DOHH2 (cell line): ENCODE data around the gene CDC42EP3.

Experiments used
- H3F3A ChIP-seq: fragments of 200-600 bp; sonication (generic), shearing (Covaris generic); 2 replicates; pipeline ENCODE4 v1.6.0; 2016; ENCODE audit warnings: antibody characterized with exemption, mild to moderate bottlenecking; ENCODE audit not compliant: control insufficient read depth, insufficient read depth
- H3K27ac ChIP-seq: fragments of 200-600 bp; sonication (generic); 2 replicates; pipeline ENCODE4 v1.5.1; 2014; ENCODE audit warnings: low read depth, mild to moderate bottlenecking, low read length, moderate library complexity
- H3K27me3 ChIP-seq: fragments of 200-600 bp; sonication (generic); 2 replicates; pipeline ENCODE4 v1.6.1; 2014; ENCODE audit warnings: mild to moderate bottlenecking, low read length, mixed read lengths; ENCODE audit not compliant: control insufficient read depth
- H3K36me3 ChIP-seq: fragments of 200-600 bp; sonication (generic); 2 replicates; pipeline ENCODE4 v1.6.1; 2014; ENCODE audit warnings: mild to moderate bottlenecking, low read length, moderate library complexity, mixed read lengths; ENCODE audit not compliant: control insufficient read depth
- H3K4me1 ChIP-seq: fragments of 200-600 bp; sonication (generic); 2 replicates; pipeline ENCODE4 v1.6.1; 2014; ENCODE audit warnings: mild to moderate bottlenecking, low read length, mixed read lengths; ENCODE audit not compliant: control insufficient read depth
- H3K4me2 ChIP-seq: fragments of 200-600 bp; sonication (generic); 2 replicates; pipeline ENCODE4 v1.6.0; 2014; ENCODE audit warnings: mild to moderate bottlenecking, low read length, moderate library complexity
- H3K4me3 ChIP-seq: fragments of 200-600 bp; sonication (generic); 2 replicates; pipeline ENCODE4 v1.5.1; 2014; ENCODE audit warnings: mild to moderate bottlenecking, low read length, mixed read lengths
- H3K79me2 ChIP-seq: fragments of 200-600 bp; sonication (generic); 2 replicates; pipeline ENCODE4 v1.6.1; 2014; ENCODE audit warnings: mild to moderate bottlenecking, low read length, mixed read lengths; ENCODE audit not compliant: control insufficient read depth
- H3K9me2 ChIP-seq: fragments of 200-600 bp; sonication (generic); replicated peaks from 2 replicates; pipeline ENCODE4 v1.6.1; 2014; ENCODE audit warnings: mild to moderate bottlenecking, low read length, mixed read lengths; ENCODE audit not compliant: control insufficient read depth
- H3K9me3 ChIP-seq: fragments of 200-600 bp; sonication (generic); 2 replicates; pipeline ENCODE4 v1.6.1; 2014; ENCODE audit warnings: antibody characterized with exemption, low read length, mixed read lengths; ENCODE audit not compliant: control insufficient read depth, insufficient read depth
- H4K20me1 ChIP-seq: fragments of 200-600 bp; sonication (generic); 2 replicates; pipeline ENCODE4 v1.6.0; 2014; ENCODE audit warnings: low read depth, mild to moderate bottlenecking, antibody characterized with exemption, low read length, moderate library complexity; ENCODE audit not compliant: control insufficient read depth, insufficient read depth
- CTCF ChIP-seq: fragments of 200-600 bp; sonication (generic); IDR thresholded peaks from one replicate; pipeline ENCODE4 v1.5.1; 2014; ENCODE audit warnings: antibody characterized with exemption, mild to moderate bottlenecking, low read depth, low read length; ENCODE audit not compliant: poor library complexity, severe bottlenecking
- EZH2phosphoT487 ChIP-seq: fragments of 200-600 bp; sonication (generic); IDR thresholded peaks from 2 replicates; pipeline ENCODE4 v1.6.1; 2017; ENCODE audit warnings: borderline replicate concordance, mild to moderate bottlenecking, antibody characterized with exemption, low read length, moderate library complexity, mixed read lengths

Gene CDC42EP3

DNA sequence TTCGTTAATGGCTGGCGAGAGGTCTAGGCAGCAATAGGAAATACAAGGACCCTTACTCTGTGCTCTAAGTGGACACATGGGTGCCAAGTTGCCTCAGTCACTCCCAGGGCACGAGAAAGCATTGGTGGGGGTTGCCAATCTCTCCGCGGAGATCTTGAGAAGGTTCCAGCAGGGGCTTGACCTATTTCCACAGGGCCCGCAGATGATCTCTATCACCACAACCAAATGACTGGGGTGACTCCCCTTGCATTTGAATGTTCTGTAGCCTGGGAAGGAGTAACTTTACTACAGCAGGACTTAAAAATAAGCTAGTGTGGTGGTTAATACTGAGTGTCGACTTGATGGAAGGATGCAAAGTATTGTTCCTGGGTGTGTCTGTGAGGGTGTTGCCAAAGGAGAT is 8.1 kb downstream of the CDC42EP3 start:
- H3K27me3 ChIP-seq = peaks cover 68% of the 10 kb centered on the region
- no peaks in the 10 kb centered on the region for H3K4me1 ChIP-seq
- no peak overlapping the region for H3K4me2 ChIP-seq
- H3K9me2 ChIP-seq = no peaks in the 10 kb centered on the region
- H3K27ac ChIP-seq = no peak overlapping the region
- no peak overlapping the region for H3K4me3 ChIP-seq
- H3K79me2 ChIP-seq = no peaks in the 10 kb centered on the region
- no peaks in the 10 kb centered on the region for H4K20me1 ChIP-seq
- H3F3A ChIP-seq = no peaks in the 10 kb centered on the region
- H3K36me3 ChIP-seq = no peaks in the 10 kb centered on the region
- TF ChIP-seq CTCF = no peak
- TF ChIP-seq EZH2phosphoT487 = no peak
- no peaks in the 10 kb centered on the region for H3K9me3 ChIP-seq

DNA sequence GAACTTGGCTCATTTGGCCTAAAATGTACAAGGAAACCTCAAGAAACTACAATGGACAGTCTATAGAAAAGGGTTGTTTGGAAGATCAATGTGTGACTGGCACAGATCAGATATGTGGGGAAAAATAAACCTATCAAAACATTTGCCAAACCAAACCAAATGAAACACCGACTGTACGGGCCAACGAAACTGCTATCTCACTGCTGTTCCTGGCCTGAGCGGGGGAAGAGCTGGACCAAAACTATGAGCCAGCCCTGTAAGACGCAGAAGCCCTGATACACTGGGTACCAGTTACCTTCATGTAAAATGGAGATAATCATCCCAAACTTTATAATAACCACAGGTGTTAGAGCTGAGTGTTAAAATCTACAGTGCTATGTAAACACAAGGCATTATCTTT is 11.7 kb downstream of the CDC42EP3 start:
- peaks cover 33% of the 10 kb centered on the region for H3K4me1 ChIP-seq
- peaks cover 13% of the 10 kb centered on the region for H3F3A ChIP-seq
- H3K9me3 ChIP-seq = no peaks in the 10 kb centered on the region
- H3K4me3 ChIP-seq = no peak overlapping the region
- H3K4me2 ChIP-seq = no peak overlapping the region
- no peaks in the 10 kb centered on the region for H3K36me3 ChIP-seq
- H3K27me3 ChIP-seq = peaks cover 46% of the 10 kb centered on the region
- no peak for TF ChIP-seq EZH2phosphoT487
- TF ChIP-seq CTCF = no peak
- H4K20me1 ChIP-seq = no peaks in the 10 kb centered on the region
- H3K9me2 ChIP-seq = no peaks in the 10 kb centered on the region
- H3K79me2 ChIP-seq = no peaks in the 10 kb centered on the region
- H3K27ac ChIP-seq = no peak overlapping the region

DNA sequence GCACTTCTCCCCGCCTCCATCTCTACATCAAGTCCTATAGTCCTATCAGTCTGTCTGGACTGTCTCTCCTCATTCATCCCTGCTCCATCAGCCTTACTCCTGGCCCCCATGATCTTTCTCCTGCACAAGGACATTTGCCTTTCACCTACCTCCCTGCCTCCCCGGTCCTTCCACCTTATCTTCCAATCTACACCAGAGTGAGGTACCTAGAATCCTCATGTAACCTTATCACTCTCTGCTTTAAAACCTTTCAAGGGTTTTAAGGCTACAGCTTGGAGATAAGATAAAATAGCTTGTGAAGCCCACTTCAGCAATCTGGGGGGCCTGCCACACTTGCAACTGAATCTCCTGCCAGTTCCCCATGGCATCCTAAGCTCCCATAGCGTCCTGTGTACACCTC is 12.8 kb downstream of the CDC42EP3 start:
- H3K27me3 ChIP-seq = peaks cover 41% of the 10 kb centered on the region
- H3K79me2 ChIP-seq = no peaks in the 10 kb centered on the region
- peaks cover 43% of the 10 kb centered on the region for H3K4me1 ChIP-seq
- TF ChIP-seq EZH2phosphoT487 (no peak), CTCF (no peak)
- H3K27ac ChIP-seq = no peak overlapping the region
- H3K4me3 ChIP-seq = no peak overlapping the region
- no peaks in the 10 kb centered on the region for H4K20me1 ChIP-seq
- peaks cover 18% of the 10 kb centered on the region for H3F3A ChIP-seq
- H3K9me2 ChIP-seq = no peaks in the 10 kb centered on the region
- no peaks in the 10 kb centered on the region for H3K36me3 ChIP-seq
- H3K9me3 ChIP-seq = no peaks in the 10 kb centered on the region
- H3K4me2 ChIP-seq = no peak overlapping the region

GRCh38 chr2:37657471-37657870 is 14.0 kb downstream of the CDC42EP3 start:
- Histone ChIP-seq H3F3A (peaks cover 26% of the 10 kb centered on the region), H3K36me3 (no peaks in the 10 kb centered on the region), H3K9me3 (no peaks in the 10 kb centered on the region), H3K4me3 (peak overlapping the region; percentile 52), H3K27me3 (peaks cover 41% of the 10 kb centered on the region), H3K9me2 (no peaks in the 10 kb centered on the region), H3K79me2 (no peaks in the 10 kb centered on the region), H4K20me1 (no peaks in the 10 kb centered on the region), H3K27ac (no peak overlapping the region), H3K4me2 (peak overlapping the region; percentile 64), H3K4me1 (peaks cover 55% of the 10 kb centered on the region)
- TF ChIP-seq EZH2phosphoT487 = no peak
- TF ChIP-seq CTCF = no peak
